HEK293 (cell line): ENCODE measurements around the gene MDP1.
"Not testable (repeated sequence)": the region's sequence is repeated elsewhere in the genome, so short reads cannot be mapped to it uniquely, and the experiment has no call there.

ENCODE experiments used
- CTCF ChIP-seq: fragments of 450-650 bp; formaldehyde crosslinking; IDR thresholded peaks from 2 replicates; pipeline ENCODE4 v1.5.1; 2016; ENCODE audit warnings: missing biosample characterization, missing genetic modification characterization
- SP2 ChIP-seq: fragments of 450-650 bp; formaldehyde crosslinking; IDR thresholded peaks from 2 replicates; pipeline ENCODE4 v1.5.1; 2016; ENCODE audit warnings: missing biosample characterization, missing genetic modification characterization
- TCF7L2 ChIP-seq: IDR thresholded peaks from 2 replicates; pipeline ENCODE4 v1.6.1; 2011; ENCODE audit warnings: low read depth, mild to moderate bottlenecking, inconsistent platforms, low read length, moderate library complexity, borderline replicate concordance

DNA sequence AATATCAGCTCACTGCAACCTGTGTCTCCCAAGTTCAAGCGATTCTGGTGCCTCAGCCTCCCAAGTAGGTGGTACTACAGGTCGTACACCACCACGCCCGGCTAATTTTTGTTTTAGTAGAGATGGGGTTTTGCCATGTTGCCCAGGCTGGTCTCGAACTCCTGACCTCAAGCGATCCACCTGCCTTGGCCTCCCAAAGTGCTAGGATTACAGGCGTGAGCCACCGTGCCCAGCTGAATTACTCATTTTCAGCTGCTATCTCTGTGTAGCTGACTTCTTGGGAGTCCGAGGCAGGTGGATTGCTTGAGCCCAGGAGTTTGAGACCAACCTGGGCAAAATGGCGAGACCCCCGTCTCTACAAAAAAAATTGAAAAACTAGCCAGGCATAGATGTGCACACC is 29.5 kb upstream of the MDP1 start:
- not testable (repeated sequence) for TF ChIP-seq TCF7L2; SP2 (tag by site-specific recombination); CTCF (tag by site-specific recombination)
